Thyroid gland (tissue), 4 donors: ENCODE results near the gene SPG7. TPM values are rescaled to one million over a fixed set of nuclear protein-coding genes. Genes with fewer than 3 reads are reported as not detected.

ENCODE experiments used
- DNase-seq, 2 donors: peaks; one replicate each; pipeline ENCODE4 v3.0.0-alpha.2; 2019
- H3K27ac ChIP-seq, 3 donors: fragments of 200-600 bp; sonication (generic); 1 replicate in 2 of 3; 2 replicates in 1 of 3; pipeline ENCODE4 v1.5.1; 2016 to 2019; ENCODE audit warnings: mild to moderate bottlenecking in 1 of 3, moderate library complexity in 1 of 3
- H3K27me3 ChIP-seq: fragments of 200-600 bp; sonication (generic); one replicate; pipeline ENCODE4 v1.5.1; 2019
- H3K36me3 ChIP-seq, 2 donors: fragments of 200-600 bp; sonication (generic); one replicate each; pipeline ENCODE4 v1.5.1; 2016 to 2019
- H3K4me1 ChIP-seq, 2 donors: fragments of 200-600 bp; sonication (generic); one replicate each; pipeline ENCODE4 v1.5.1; 2017 to 2019
- H3K4me3 ChIP-seq, 3 donors: fragments of 200-600 bp; sonication (generic); replicated peaks in 1 of 3; 1 replicate in 2 of 3; 2 replicates in 1 of 3; pipeline ENCODE4 v1.5.1; 2016; ENCODE audit warnings: mild to moderate bottlenecking in 1 of 3
- H3K9me3 ChIP-seq: fragments of 200-600 bp; sonication (generic); one replicate; pipeline ENCODE4 v1.5.1; 2017
- POLR2A ChIP-seq, 2 donors: fragments of 450-650 bp; IDR thresholded peaks; one replicate each; pipeline ENCODE4 v1.6.1; 2017; ENCODE audit warnings: antibody characterized with exemption in 2 of 2, mild to moderate bottlenecking in 2 of 2, moderate library complexity in 1 of 2
- WGBS, 2 donors: methylation state at CpG; one replicate each; pipeline ENCODE4 v1.1.5; 2017; 5-methylcytosine and 5-hydroxymethylcytosine counted together
- intact Hi-C: fragments of 100-400 bp; cut with DNase I; formaldehyde crosslinking; loops from one replicate; pipeline ENCODE4 v1.15.1; 2023
- total RNA-seq, 4 donors: library from RNA; depleted of rRNA; stranded (reverse); fragments of >200 nt; gene quantifications; one replicate each; pipeline ENCODE4 v1.2.3, GENCODE V29; 2016
- TF ChIP-seq, protein P1 (sequence below), 6 experiments: fragments of 200-600 bp in 3 of 6; fragments of 450-650 bp in 3 of 6; sonication (generic) in 3 of 6; IDR thresholded peaks; one replicate each; pipeline ENCODE4 v1.5.1; 2016 to 2019; ENCODE audit warnings: antibody characterized with exemption in 6 of 6, mild to moderate bottlenecking in 2 of 6, inconsistent platforms in 1 of 6, moderate library complexity in 1 of 6

Gene SPG7
- total RNA-seq, 4 donors from 2014 or later, result 218 to 392 (median 285) TPM

DNA sequence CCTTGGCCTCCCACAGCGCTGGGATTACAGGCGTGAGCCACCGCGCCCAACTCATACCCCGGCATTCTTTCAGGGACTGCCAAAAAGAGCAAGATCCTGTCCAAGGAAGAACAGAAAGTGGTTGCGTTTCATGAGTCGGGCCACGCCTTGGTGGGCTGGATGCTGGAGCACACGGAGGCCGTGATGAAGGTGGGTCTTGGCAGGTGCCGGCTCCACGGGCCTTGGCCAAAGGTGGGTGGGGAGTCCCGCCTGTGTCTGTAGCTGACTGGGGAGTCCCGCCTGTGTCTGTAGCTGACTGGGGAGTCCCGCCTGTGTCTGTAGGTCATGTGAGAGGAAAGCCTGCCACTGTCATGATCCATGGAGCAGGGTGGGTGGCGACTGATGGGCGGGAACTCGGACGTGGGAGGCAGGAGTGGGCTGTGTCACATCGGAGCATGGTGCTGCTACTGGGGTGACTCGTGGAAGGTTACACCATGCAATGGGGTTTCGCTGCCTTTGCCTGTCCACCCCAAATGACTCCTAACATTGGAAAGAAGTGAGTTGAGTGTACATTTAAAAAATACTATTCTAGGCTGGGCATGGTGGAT, 42.3 kb downstream of the SPG7 start:
- 94 to 95% methylated on average over 21 to 22 of the region's 22 CpGs for WGBS, 2 donors
- DNase-seq, result no peak
- no peaks in the 10 kb centered on the region for H3K4me1 ChIP-seq
- H3K36me3 ChIP-seq, result peaks cover 72 to 83% of the 10 kb centered on the region in 2 donors
- no peaks in the 10 kb centered on the region for H3K27me3 ChIP-seq
- no peaks in the 10 kb centered on the region for H3K9me3 ChIP-seq
- no peak overlapping the region for H3K4me3 ChIP-seq
- intact Hi-C loops, result loop anchor here (10.0 kb wide), 1 partner anchor 216 kb away; no protein-coding TSS in a partner anchor
- H3K27ac ChIP-seq, result no peak overlapping the region
- TF ChIP-seq, protein P1, sequence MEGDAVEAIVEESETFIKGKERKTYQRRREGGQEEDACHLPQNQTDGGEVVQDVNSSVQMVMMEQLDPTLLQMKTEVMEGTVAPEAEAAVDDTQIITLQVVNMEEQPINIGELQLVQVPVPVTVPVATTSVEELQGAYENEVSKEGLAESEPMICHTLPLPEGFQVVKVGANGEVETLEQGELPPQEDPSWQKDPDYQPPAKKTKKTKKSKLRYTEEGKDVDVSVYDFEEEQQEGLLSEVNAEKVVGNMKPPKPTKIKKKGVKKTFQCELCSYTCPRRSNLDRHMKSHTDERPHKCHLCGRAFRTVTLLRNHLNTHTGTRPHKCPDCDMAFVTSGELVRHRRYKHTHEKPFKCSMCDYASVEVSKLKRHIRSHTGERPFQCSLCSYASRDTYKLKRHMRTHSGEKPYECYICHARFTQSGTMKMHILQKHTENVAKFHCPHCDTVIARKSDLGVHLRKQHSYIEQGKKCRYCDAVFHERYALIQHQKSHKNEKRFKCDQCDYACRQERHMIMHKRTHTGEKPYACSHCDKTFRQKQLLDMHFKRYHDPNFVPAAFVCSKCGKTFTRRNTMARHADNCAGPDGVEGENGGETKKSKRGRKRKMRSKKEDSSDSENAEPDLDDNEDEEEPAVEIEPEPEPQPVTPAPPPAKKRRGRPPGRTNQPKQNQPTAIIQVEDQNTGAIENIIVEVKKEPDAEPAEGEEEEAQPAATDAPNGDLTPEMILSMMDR (IDR thresholded peaks at IDR 0.05), result no peak
- TF ChIP-seq POLR2A (IDR thresholded peaks at IDR 0.05), result no peak

DNA sequence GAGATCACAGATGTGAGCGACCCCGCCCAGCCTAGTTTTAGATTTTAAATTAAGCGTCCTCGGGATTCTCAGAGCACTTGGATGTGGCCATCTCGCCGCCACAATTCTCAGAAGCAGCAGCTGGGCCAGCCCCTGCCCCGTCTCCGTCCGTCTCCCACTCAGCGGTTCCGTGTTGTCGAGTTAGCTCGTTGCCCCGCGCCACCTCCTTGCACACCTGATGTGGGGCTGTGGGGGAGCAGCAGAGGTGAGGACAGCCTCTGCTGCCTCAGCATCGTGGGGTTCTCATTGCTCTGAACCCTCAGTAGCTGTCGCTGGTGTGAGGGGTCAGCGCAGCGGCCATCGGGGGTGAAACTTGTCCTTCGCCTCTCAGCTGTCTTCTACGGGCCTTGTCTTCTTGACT, 44.1 kb downstream of the SPG7 start:
- Histone ChIP-seq H3K27ac (no peak overlapping the region), H3K4me3 (no peak overlapping the region), H3K4me1 (no peaks in the 10 kb centered on the region), H3K36me3 (peaks cover 65 to 80% of the 10 kb centered on the region in 2 donors), H3K9me3 (no peaks in the 10 kb centered on the region), H3K27me3 (no peaks in the 10 kb centered on the region)
- intact Hi-C loops, result loop anchor here (10.0 kb wide), 1 partner anchor 218 kb away; no protein-coding TSS in a partner anchor
- TF ChIP-seq, protein P1 (IDR thresholded peaks at IDR 0.05), result no peak
- no peak for TF ChIP-seq POLR2A (IDR thresholded peaks at IDR 0.05)
- 95 to 96% methylated on average over 22 of the region's 22 CpGs for WGBS, 2 donors
- DNase-seq, result no peak

DNA sequence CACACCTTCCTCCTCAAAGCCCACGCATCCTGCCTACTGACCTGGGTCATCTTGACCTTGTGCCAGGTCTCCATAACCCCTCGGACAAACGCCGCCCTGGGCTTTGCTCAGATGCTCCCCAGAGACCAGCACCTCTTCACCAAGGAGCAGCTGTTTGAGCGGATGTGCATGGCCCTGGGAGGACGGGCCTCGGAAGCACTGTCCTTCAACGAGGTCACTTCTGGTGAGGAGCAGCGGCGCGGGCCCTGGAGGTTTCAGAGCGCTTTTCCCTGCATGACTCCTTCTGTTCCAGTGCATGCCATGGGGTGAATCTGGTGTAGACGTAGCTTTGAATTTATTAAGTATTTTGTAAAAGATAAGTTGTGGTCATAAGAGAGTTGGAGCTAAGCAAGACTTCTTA, 44.7 kb downstream of the SPG7 start:
- intact Hi-C loops, result loop anchor here (10.0 kb wide), 1 partner anchor 218 kb away; no protein-coding TSS in a partner anchor
- DNase-seq, result no peak
- Histone ChIP-seq H3K27ac (no peak overlapping the region), H3K36me3 (peaks cover 63 to 74% of the 10 kb centered on the region in 2 donors), H3K9me3 (no peaks in the 10 kb centered on the region), H3K4me1 (no peaks in the 10 kb centered on the region), H3K27me3 (no peaks in the 10 kb centered on the region), H3K4me3 (no peak overlapping the region)
- WGBS, 2 donors, result 97% methylated on average over 13 of the region's 13 CpGs
- TF ChIP-seq, protein P1 (IDR thresholded peaks at IDR 0.05), result no peak
- no peak for TF ChIP-seq POLR2A (IDR thresholded peaks at IDR 0.05)

DNA sequence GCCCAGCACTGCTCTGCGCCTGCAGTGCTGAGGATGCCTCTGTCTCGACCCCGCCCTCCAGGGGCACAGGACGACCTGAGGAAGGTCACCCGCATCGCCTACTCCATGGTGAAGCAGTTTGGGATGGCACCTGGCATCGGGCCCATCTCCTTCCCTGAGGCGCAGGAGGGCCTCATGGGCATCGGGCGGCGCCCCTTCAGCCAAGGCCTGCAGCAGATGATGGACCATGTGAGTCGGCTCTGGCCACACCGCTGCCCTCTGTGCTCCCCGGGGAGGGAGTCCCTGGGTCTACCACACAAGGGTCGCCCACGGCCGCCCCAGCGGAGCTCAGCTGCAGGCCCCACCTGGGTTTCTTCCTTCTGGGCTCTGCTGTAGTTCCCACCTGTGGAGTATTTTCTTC, 45.5 kb downstream of the SPG7 start:
- Histone ChIP-seq H3K36me3 (peaks cover 55 to 66% of the 10 kb centered on the region in 2 donors), H3K4me3 (no peak overlapping the region), H3K27me3 (no peaks in the 10 kb centered on the region), H3K27ac (no peak overlapping the region), H3K4me1 (no peaks in the 10 kb centered on the region), H3K9me3 (no peaks in the 10 kb centered on the region)
- 92 to 95% methylated on average over 6 to 7 of the region's 18 CpGs for WGBS, 2 donors
- no peak for TF ChIP-seq POLR2A (IDR thresholded peaks at IDR 0.05)
- TF ChIP-seq, protein P1 (IDR thresholded peaks at IDR 0.05), result no peak
- intact Hi-C loops, result loop anchor here (10.0 kb wide), 1 partner anchor 219 kb away; no protein-coding TSS in a partner anchor
- DNase-seq, result no peak

DNA sequence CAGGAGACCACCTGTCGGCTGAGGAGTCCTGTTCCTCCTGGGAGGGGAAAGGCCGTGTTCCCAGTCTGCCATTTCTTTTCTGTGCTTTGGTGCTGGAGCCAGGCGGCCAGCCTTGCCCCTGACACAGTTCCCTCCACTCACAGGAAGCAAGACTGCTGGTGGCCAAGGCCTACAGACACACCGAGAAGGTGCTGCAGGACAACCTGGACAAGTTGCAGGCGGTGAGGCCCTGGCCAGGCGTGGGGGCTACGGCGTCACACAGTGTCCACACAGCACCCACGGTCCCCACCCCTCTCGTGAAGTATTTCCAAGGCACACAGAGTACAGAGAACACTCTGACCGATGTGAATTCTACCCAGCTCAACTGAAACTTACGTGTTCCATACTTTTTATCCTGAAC, 46.1 kb downstream of the SPG7 start:
- Histone ChIP-seq H3K27me3 (no peaks in the 10 kb centered on the region), H3K9me3 (no peaks in the 10 kb centered on the region), H3K4me1 (peaks cover 0 to under 1% of the 10 kb centered on the region in 2 donors), H3K4me3 (no peak overlapping the region), H3K36me3 (peaks cover 49 to 61% of the 10 kb centered on the region in 2 donors), H3K27ac (no peak overlapping the region)
- 96 to 98% methylated on average over 12 of the region's 12 CpGs for WGBS, 2 donors
- no peak for DNase-seq
- intact Hi-C loops, result loop anchor here (10.0 kb wide), 1 partner anchor 220 kb away; no protein-coding TSS in a partner anchor
- TF ChIP-seq, protein P1 (IDR thresholded peaks at IDR 0.05), result no peak
- TF ChIP-seq POLR2A (IDR thresholded peaks at IDR 0.05), result no peak
